ENCODE measurements around the gene UTP18. TPM values are rescaled to one million over a fixed set of nuclear protein-coding genes. Genes with fewer than 3 reads are reported as not detected.

Gene UTP18
- total and polyA plus RNA-seq, 2 of the 13 experiments (the other 11 are each of a cell fraction or from before 2014, with no cell fraction given), result 35.2 to 104 TPM

DNA sequence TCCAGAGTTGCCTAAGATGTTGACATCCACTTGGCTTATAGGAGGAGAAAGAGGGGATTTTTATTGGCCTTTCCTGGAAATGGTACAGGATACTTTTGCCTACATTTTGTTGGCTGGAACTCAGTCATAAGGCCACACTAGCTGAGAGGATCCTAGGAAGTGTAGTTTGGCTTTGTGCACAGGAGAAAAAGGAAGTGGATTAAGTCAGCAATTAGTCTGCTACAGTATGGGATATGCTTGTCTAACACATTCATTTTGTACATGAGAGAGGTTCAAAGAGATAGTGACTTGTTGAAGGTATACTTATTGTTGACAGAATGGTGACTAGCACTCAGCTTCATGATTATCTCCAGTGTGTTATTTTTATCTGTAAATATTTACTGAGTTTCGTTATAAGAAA is 10.3 kb downstream of the UTP18 start (continued):
- TF ChIP-seq ZNF572 (CRISPR knock-in tag; IDR thresholded peaks at IDR 0.05), result no peak
- no peak for TF ChIP-seq FOXM1 (CRISPR knock-in tag; IDR thresholded peaks at IDR 0.05)
- 0 out of 2 replicates have a peak, but pooled peaks have one; percentile 10 for TF ChIP-seq PPARG (CRISPR knock-in tag; conservative IDR thresholded peaks at IDR 0.05)
- 0 out of 2 replicates have a peak, but pooled peaks have one; percentile 18 for TF ChIP-seq JUNB (CRISPR knock-in tag; IDR thresholded peaks at IDR 0.05; ENCODE audit: borderline replicate concordance)
- TF ChIP-seq ZNF792 (CRISPR knock-in tag; IDR thresholded peaks at IDR 0.05), result peak; percentile 94
- TF ChIP-seq, protein P1, sequence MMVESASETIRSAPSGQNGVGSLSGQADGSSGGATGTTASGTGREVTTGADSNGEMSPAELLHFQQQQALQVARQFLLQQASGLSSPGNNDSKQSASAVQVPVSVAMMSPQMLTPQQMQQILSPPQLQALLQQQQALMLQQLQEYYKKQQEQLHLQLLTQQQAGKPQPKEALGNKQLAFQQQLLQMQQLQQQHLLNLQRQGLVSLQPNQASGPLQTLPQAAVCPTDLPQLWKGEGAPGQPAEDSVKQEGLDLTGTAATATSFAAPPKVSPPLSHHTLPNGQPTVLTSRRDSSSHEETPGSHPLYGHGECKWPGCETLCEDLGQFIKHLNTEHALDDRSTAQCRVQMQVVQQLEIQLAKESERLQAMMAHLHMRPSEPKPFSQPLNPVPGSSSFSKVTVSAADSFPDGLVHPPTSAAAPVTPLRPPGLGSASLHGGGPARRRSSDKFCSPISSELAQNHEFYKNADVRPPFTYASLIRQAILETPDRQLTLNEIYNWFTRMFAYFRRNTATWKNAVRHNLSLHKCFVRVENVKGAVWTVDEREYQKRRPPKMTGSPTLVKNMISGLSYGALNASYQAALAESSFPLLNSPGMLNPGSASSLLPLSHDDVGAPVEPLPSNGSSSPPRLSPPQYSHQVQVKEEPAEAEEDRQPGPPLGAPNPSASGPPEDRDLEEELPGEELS (CRISPR knock-in tag; IDR thresholded peaks at IDR 0.05), result 0 out of 2 replicates have a peak, but pooled peaks have one; percentile 40
- TF ChIP-seq KAT2B (IDR thresholded peaks at IDR 0.05; ENCODE audit: borderline replicate concordance, low read depth, low read length), result no peak
- TF ChIP-seq FOXA3 (CRISPR knock-in tag; IDR thresholded peaks at IDR 0.05), result peak; percentile 66
- 0 out of 2 replicates have a peak, but pooled peaks have one; percentile 32 for TF ChIP-seq SAP130 (CRISPR knock-in tag; IDR thresholded peaks at IDR 0.05; ENCODE audit: low read depth)
- no peak for TF ChIP-seq FOXP1 (IDR thresholded peaks at IDR 0.05)
- peak; percentile 33; the same call in 1 of the 2 replicates for TF ChIP-seq FOXP1 (CRISPR knock-in tag; IDR thresholded peaks at IDR 0.05)

DNA sequence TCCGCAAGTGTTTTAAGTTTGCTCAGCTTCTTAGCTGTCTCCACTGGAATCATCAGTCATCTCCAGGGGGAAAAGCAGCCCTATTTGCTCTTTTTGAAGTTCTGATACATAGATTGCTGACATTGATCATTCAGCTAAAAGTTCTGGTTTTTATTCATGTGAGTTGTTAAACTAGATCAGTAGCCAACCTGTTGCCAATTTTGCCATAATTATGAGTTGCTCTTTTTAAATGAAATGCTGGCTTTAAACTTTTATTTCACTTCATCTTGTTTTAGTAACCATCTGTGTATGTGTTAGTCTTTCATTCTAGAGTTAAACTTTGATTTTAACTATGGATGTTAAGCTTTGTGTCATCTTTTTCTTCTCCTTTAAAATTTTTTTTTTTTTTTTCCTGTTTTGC is 12.5 kb downstream of the UTP18 start:
- Histone ChIP-seq H3K36me3 (replicated peaks in 1 of 2; ENCODE audit: control insufficient read depth in 1 of 2, insufficient read depth in 2 of 2, low read length in 2 of 2) (peaks cover 14 to 93% of the 10 kb centered on the region in 2 experiments), H3K4me1 (ENCODE audit: insufficient read depth, low read length) (peaks cover 17% of the 10 kb centered on the region), H3K4me3 (replicated peaks in 1 of 3; ENCODE audit: insufficient read depth in 1 of 3, low read depth in 2 of 3, low read length in 3 of 3) (no peak overlapping the region), H3K27ac (ENCODE audit: extremely low read length, insufficient read depth, low read length) (no peak overlapping the region), H3K9ac (ENCODE audit: insufficient read depth, low read depth, low read length) (no peak overlapping the region), H3K27me3 (ENCODE audit: control insufficient read depth in 1 of 2, insufficient read depth in 2 of 2, low read length in 2 of 2) (no peaks in the 10 kb centered on the region), H4K20me1 (ENCODE audit: insufficient read depth, low read length) (peaks cover 11% of the 10 kb centered on the region), H3K9me3 (ENCODE audit: low read length) (no peaks in the 10 kb centered on the region), H2AFZ (ENCODE audit: low read length) (no peak overlapping the region), H3K79me2 (ENCODE audit: insufficient read depth, low read length) (peaks cover 26% of the 10 kb centered on the region), H3K4me2 (ENCODE audit: low read depth, low read length) (no peak overlapping the region)
- WGBS (ENCODE audit: low lambda C conversion rate), result 100% methylated on average over 1 of the region's 1 CpG
- DNase-seq (ENCODE audit: low spot score) (no peak), FAIRE-seq (no peak), ATAC-seq (no peak)
- ChIA-PET CTCF (ENCODE audit: low intra/inter-chr PET ratio, low total read pairs) (no interaction called here), POLR2A (no interaction called here)
- BruUV-seq (replicated peaks), result no TSS peak
- intact Hi-C loops (cut with micrococcal nuclease; ENCODE audit: unreplicated experiment) (no loop called here), in situ Hi-C loops (cut with HindIII; ENCODE audit: extremely low pct_ligation_motif_present, low pct_unique_long_range_greater_than_20kb) (no loop called here)
- TF ChIP-seq KLF16 (CRISPR knock-in tag; IDR thresholded peaks at IDR 0.05) (no peak), ZNF777 (CRISPR knock-in tag; IDR thresholded peaks at IDR 0.05) (no peak), FOXO1 (CRISPR knock-in tag; IDR thresholded peaks at IDR 0.05) (no peak)

All from HepG2 (cell line).